IPS DF 4.7 (cell line): ENCODE results near the gene NBL1.

ENCODE experiments used
- DNase-seq: peaks from one replicate; pipeline ENCODE4 v3.0.0-alpha.2; 2013; ENCODE audit warnings: low spot score; ENCODE audit errors: extremely low read depth

The NBL1 gene, protein sequence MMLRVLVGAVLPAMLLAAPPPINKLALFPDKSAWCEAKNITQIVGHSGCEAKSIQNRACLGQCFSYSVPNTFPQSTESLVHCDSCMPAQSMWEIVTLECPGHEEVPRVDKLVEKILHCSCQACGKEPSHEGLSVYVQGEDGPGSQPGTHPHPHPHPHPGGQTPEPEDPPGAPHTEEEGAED

DNA sequence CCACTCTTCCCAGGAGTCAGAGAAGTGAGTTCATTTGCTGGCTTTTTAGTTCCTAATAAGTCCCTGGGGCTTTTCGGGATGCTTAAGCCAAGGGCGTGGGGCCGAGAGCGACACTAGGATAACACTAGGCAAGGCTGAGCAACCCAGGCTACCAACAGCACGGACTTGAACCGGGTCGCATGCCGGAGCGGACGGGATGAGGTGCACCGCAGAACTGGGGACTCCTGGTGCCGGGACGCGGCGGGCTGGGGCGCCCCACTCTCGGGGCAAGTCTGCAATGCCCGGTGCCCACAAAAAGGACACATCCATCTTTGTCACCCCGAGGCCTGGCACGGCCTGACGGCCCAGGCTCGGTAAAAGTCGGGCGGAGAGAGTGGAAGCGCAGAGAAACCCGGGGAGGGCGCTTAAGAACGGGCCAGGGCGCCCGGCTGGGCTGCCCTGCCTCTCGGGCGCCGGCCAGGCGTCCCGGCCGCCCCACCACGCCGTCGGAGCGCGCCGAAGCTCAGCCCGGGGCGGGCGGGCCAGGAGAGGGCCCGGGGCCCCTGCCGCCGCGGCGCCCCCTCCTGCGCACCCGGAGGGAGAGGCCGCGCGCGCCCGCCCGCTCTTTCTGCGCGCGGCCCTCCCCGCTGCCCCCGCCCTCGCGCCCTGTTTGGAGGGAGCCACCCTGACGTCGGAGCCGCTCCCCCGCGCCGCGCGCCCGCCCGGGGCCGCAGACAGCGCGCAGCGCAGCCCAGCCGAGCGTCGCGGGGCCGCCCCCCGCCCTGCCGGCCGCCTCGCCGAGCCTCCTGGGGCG, at the start of gene NBL1:
NBL1 (plus strand) TSS at position 710 of the 793 bp plus-strand sequence. CDS start 10,720 bp downstream, outside the sequence.
- no peak for DNase-seq

DNA sequence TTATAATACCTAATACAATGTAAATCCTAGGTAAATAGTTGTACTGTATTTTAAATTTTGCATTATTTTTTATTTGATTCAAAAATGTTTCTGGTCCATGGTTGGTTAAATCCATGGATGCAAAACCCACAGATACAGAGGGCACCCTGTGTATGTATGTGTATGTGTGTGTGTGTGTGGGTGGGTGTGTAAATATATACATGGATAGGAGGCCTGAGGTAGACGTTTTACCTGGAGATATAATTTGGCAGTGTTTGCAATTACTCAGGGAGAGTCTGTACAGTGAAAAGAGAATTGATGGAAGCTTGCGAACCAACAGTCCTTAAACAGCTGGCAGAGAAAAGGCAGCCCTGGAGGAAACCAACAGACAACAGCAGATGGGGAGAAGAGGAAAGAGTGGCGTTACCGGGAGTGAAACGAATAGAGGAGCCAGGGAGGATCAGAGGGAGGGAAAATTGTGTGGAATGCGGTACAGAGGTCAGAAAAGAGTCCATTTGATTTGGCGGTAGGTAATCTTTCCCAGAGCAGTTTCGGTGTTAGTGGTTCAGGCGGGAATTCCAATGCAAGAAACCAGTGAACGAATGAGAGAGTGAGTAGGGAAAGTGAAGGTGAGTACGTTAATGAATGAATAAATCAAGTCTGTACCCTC, 47.9 kb upstream of the NBL1 start:
- peak; percentile 11 for DNase-seq

DNA sequence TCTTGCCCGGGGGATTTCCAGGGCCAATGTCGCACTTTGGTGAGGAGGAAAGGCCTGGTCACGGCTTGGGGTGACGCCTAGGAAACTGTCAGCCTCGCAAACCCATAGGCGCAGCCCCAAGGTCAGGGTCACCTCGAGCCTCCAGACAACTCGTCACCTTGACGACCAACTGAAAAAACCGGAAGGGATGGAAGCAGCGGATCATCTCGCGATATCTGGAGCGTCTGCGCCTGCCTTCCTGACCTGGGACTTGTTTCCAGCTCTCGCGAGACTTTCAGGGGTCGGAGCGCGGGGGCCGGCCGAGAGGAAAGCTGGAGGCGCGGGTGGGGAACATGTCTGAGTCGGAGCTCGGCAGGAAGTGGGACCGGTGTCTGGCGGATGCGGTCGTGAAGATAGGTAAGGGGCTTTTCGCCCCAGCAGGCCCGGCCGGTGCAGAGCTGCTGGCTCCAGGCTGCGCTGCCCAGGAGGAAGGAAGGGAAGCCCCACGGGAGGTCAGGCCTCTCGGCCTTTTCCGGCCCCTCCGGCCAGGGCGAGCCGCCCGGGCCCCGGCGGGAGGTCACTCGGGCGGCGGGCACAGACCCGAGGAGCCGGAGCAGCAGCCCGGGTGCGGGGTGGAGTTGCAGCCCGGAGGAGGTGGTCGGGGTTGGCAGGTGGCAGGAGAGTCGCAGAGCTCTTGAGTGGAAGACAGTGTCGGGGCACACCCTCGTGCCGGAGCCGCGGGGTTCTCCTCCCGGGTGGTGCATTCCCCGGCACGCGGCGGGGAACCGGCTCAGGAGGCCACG, 47.2 kb upstream of the NBL1 start:
- peak; percentile 95 for DNase-seq

DNA sequence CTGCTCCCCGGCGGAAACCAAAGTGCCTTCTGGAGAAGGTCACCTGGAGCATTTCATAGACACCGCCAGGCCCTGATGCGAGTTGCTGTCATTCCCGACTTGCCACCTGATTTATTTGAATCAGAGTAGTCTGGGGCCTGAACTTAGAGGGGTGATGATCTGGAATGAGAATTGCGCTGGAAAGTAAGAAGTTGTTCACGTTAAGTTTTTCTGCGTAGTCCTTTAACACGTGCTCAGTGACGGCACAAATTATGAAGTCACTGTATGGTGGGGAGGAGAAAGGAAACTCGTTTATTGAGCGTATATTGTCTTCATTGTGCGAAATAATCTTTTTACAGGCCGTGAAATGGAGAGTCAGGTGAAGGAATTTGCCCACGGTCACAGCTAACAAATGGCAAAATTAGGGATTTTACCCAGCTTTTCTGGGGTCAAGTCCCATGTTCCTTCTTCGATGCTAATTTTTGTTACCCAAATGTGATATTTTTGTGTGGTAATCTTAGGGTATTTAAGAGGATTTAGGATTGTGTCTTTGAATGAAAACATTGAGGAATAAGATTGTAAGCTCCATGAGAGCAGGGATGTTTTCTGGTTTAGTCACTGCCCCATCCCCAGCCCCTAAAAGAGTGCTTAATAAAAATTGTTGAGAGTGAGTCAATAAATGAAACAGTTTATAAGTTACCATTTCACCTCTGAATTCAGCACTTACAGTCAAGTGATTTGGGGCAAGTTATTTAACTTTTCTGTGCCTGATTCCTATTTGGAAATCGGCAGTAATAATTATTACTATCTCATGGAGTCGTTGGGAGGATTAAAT, 46.4 kb upstream of the NBL1 start:
- no peak for DNase-seq

DNA sequence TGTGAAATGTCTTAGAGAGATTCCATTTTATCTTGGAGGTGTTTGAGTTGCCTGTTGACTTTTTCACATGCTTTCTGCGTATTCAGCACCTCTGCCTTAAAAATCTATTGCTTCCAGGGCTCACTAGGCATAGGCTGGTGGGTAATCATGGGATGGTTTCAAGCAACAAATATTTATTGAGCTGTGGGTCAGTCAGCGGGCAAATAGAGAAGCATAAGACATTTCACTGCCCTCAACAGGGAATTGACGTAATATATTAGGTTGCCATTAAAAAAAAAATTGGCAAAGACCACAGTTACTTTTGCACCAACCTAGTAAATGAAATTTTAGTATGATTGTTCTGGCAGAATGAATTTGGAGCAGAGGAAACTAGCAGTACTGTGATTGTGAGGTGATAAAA, 44.3 kb upstream of the NBL1 start:
- DNase-seq, result no peak

DNA sequence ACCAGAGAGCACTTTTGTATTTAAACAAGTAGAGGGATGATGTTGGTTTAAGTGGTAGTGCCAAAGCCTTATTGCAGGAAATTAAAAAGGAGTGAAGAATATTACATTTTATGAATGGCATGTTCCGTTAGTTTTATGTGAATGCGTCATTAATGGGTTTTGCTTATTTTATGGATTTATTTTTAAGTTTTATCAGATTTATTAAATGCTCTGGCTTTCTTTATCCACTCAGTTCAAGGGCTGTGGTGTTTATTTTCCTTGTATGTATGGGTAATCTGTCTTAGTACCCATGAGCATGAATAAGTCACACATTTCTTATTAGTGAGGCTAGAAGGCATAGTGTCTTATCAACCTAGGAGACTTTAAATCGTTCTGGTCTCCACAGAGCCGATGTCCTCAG, 41.6 kb upstream of the NBL1 start:
- no peak for DNase-seq

DNA sequence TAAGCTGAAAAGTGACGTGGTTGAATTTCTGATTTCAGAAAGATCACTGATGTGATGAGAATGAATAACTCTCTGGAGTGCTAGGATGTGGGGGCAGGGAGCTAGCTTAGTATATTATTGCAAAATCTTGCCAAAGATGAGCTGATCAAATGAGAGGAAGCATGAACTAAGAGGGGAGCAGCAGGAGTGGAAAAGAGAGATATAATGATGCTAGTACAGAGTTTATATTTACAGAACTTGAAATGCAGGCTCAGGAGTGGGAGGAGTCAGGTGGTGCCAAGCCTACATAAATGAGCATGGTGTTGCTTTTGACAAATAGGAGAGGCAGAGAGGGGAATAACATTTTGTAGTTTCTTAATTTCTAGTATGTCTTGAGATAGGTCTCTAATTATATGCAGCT, 38.1 kb upstream of the NBL1 start:
- no peak for DNase-seq

DNA sequence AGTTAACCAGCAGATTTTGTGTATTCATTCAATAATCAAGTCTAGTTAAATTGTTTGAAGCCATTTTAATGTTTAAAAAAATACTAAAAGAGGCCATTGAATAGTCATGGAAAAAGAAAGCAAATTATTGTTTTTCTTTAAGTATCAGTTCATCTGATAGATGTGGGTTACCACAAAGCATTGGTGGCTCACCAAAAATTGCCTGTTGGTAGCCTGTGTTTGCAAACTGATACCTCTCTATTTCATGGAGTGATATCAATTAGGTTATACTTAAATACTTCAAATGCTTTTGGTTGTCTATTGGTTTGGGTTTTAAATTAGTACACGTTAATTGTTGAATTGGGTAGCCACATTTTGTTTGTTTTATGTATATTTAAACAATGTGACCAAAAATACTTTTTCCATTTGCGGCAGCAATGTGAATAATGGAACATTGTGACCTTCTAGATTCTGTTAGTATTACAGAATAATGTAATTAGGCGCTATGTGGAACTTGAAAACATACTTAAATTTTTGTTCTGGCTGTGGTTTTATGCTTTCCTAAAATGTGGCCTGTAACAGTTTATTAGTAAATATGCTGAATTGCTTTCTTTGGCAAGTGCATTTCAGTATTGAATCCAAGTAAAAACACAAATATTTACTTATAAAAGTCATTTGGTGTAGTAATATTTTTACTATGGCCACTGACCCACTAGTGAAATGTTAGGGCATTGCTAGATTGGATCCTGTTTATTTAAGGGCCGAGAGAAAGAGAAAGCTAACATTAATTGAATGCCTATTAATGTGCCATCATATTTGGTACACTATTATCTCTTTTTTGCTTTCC, 37.1 kb upstream of the NBL1 start:
- DNase-seq, result no peak

DNA sequence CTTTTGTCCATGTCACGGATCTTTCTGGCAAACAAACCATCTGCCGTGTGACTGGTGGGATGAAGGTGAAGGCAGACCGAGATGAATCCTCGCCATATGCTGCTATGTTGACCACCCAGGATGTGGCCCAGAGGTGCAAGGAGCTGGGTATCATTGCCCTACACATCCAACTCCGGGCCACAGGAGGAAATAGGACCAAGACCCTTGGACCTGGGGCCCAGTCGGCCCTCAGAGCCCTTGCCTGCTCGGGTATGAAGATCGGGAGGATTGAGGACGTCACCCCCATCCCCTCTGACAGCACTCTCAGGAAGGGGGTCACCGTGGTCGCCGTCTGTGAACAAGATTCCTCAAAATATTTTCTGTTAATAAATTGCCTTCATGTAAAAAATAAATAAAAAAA, 35.9 kb upstream of the NBL1 start:
- no peak for DNase-seq

DNA sequence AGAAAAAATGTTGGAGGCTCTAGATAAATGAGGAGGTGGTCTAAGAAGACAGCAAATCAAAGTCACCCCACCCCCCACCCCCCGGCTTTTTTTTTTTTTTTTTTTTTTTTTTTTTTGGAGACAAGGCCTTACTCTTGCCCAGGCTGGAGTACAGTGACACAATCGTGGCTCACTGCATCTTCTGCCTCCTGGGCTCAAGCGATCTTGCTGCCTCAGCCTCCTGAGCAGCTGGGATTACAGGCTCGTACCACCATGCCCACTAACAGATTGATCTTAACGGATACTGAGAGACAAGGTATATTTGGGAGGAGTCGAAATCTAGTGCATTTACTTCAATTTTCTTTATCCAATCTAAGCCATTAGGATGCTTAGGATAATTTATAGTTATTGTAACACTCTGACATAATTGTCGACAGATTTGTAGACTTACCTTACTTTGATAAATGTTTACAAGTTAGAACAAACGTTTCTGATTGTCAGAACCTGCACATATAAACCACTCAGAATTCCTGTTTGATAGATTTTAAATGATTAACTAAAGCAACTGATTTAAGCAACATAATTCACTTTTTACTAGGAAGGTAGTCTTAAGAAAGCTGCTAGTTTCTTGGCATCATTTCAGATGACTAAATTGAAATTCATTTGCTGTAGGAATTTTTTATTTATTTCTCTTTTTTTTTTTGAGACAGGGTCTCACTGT, 33.7 kb upstream of the NBL1 start:
- no peak for DNase-seq

DNA sequence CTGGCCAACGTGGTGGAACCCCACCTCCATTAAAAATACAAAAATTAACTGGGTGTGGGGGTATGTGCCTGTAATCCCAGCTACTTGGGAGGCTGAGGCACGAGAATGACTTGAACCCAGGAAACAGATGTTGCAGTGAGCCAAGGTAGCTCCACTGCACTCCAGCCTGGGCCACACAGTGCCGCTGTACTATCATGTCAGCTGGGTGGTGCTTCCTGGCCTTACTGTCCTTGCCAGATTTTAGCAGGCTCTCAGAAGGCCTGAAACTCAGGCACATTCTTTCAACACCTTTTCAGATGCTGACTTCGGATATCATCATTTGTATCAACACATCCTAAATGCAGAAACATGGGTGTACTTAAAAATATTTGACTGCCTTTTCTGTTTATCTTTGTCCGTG, 31.6 kb upstream of the NBL1 start:
- DNase-seq, result no peak

DNA sequence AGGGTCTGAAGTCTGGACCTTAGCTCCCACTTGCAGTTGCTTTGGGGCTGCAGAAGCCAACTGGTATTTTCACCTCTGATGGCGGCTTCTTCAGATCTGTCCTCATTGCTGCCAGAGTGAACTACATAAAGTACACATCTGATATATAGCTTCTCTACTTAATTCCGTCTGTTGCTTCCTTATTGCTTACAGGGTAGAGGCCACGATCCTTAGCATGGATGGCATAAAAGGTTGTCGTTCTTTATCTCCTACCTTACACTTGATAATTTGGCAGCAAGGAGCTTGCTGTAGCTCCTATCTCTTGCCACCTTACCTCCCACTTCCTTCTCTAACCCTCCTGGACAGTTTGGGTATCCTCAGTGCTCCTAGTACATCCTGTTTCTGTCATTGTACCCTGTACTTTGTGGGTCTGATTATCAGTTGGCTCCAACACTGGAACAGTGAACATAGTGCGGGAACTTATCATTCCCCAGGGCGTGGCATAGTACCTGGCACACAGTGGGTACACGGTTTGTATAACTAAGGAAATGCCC, 30.9 kb upstream of the NBL1 start:
- no peak for DNase-seq

DNA sequence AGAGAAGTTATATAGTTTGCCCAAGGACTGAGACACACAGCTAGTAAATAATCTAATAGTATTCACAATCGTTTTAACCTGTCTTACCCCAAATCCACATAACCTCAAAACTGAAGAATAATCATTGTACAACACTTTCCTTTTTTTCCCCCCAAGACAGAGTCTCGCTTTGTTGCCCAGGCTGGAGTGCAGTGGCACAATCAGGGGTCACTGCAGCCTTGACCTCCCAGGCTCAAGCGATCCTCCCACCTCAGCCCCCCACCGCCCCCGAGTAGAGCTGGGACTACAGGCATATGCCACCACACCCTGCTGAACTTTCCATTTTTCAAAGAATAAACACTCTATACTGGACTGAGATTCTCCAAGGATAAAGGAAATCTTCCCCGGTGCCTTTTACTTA, 28.7 kb upstream of the NBL1 start:
- no peak for DNase-seq

DNA sequence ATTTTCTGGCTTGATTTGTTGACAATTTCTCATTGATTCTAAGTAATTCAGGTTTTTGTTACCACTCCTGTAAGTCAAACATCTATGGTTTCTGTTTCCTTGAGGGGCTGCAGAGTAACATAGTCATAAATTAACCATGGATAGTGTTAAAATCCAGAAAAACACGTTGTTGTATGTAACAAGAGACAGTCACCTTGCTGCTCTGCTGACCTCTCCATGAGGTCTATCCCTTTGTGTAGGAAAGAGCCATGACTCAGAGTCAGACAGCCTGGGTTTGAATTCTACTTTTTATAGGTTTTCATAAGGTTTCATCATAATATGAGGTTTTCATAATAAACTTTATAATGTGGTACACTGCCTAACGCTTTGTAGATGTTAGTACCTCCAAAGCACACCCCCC, 27.6 kb upstream of the NBL1 start:
- DNase-seq, result no peak

DNA sequence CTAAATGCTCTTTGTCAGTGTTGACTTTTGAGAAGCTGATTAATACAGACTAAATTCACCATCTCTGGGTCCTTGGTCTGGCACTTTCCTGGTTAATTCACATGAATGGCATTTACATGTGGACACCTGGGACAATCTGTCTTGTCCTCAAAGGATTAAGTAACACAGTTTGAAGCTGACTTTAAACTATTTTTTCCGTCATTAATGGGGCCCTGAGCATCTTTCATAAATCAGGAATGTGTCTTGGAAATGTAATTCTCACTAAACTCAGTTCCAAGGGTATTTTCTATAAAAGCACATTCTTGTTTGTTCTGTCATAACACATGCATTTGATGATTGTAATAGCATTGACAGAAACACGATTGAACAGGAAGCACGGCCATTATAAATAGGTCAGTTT, 26.7 kb upstream of the NBL1 start:
- no peak for DNase-seq

DNA sequence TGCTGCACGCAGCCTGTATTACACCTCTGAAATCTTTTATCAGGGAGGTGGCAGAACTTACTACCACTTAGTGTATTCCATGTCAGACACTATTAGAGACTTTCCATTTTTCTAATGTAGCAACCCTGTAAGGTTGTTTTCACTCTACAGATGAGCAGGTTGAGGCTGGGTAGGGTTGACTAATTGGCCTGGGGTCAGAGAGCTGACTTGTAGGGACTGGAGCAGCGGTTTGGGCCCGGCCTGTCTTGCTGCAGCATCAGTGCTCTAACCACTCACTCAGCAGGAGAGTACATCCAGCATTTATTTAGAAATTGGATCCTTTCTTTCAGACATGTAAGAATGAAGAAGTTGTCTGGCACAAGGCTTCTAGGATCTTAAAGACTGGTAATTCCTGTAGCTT, 25.7 kb upstream of the NBL1 start:
- DNase-seq, result no peak

DNA sequence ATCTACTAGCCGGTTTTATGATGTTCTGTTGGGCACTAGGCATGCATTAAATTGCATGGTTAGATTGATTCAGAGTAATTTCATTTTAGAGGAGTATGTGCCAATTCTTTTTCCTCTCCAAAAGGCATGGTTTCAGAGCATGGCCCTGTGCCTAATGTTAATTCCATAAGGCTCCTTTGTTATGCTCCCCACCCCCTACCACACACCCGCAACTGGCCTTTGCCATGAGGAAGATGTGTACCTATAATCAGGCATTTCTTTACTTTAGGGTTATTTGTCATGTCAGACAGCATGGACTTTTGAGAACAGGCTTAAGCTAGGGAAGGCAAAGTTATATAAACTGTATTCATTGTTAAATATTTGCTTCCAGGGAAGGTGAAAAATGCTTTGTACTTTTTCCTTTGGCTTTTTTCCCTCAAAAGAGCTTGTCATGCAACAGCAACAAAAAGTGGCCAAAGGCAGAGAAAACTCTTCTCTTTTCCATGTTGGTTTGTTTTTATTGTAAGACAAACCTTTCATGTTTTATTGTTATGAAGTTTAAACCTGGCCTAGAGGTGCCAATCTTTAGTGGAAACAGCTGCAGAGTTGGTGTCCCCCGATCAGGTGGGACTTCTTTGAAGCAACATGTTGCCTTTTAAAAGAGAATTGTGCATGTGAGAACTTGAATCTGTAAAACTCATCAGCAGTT, 24.3 kb upstream of the NBL1 start:
- no peak for DNase-seq

DNA sequence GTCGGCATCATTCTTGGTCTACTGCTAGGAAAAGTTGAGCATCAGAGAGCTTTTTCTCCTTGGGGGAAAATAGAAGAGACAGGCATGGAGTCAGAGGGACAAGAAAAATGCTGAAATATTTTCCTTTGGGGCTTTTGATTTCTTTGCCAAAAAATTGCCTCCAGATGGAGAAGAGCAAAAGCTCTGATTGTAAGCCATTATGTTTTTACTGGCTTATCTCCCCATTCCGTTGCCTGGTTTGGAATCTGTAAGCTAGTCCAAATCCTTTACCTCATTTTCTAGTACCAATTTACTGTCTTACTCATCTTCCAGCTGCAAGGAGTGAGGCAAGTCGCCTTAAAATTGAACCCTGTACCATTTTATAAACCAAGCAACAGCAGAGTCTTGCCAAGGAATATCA, 23.3 kb upstream of the NBL1 start:
- DNase-seq, result no peak
